HCT116 (cell line): ENCODE data around the gene RNF212. TPM values are rescaled to one million over a fixed set of nuclear protein-coding genes. Genes with fewer than 3 reads are reported as not detected.

Source experiments
- ATAC-seq: fragments of 200-7000 bp; cut with Tn5 transposase; 2 replicates; pipeline ENCODE4 v1.9.1; 2020; ENCODE audit warnings: mild to moderate bottlenecking, moderate library complexity
- BruUV-seq: library from RNA; stranded (reverse); fragments of 400-500 nt; replicated peaks from 2 replicates; lab custom pipeline; 2021; lab: Mats Ljungman, UMichigan
- CTCF ChIA-PET: fragments of 300-600 bp; sonication (Branson Sonifier 250); formaldehyde crosslinking; loops from one replicate; lab custom pipeline; 2021; ENCODE audit warnings: antibody characterized with exemption; lab: Charles Lee
- POLR2A ChIA-PET: fragments of 300-600, 350-600 bp; sonication (Branson Sonifier 250); formaldehyde crosslinking; loops from one replicate; lab custom pipeline; 2021; ENCODE audit warnings: antibody characterized with exemption; lab: Charles Lee
- RAD21 ChIA-PET, 2 experiments: fragments of 300-600 bp; sonication (Branson Sonifier 250); formaldehyde crosslinking; loops; one replicate each; lab custom pipeline; 2023; ENCODE audit warnings: low total read pairs in 2 of 2; ENCODE audit not compliant: uncharacterized antibody in 2 of 2, unreplicated experiment in 2 of 2, low non-redundant PET in 1 of 2; lab: Charles Lee
- DNase-seq: peaks from one replicate; pipeline ENCODE4 v3.0.0-alpha.2; 2010; ENCODE audit warnings: low read depth, low spot score
- H2AFZ ChIP-seq: fragments of 200-600 bp; shearing (Covaris generic), sonication (generic); 2 replicates; pipeline ENCODE4 v1.6.1; 2017; ENCODE audit warnings: low read depth, mixed run types, mixed read lengths, antibody characterized with exemption, low read length; ENCODE audit not compliant: poor library complexity, severe bottlenecking
- H3K27ac ChIP-seq: 2 replicates; pipeline ENCODE4 v1.5.1; 2012; ENCODE audit warnings: low read depth, low read length
- H3K27me3 ChIP-seq: fragments of 200-600 bp; sonication (generic); 2 replicates; pipeline ENCODE4 v1.6.1; 2016; ENCODE audit warnings: mixed run types, low read length, mixed read lengths; ENCODE audit not compliant: insufficient read depth
- H3K36me3 ChIP-seq, 2 experiments: fragments of 200-500 bp in 1 of 2; fragments of 200-600 bp in 1 of 2; sonication (Bioruptor generic) in 1 of 2; sonication (generic) in 1 of 2; 2 replicates each; pipeline versions ENCODE4 v1.5.1 to v1.6.1; 2014 to 2016; ENCODE audit warnings: low read length in 2 of 2, inconsistent platforms in 1 of 2, mixed read lengths in 1 of 2, mixed run types in 1 of 2; ENCODE audit not compliant: insufficient read depth in 2 of 2, control insufficient read depth in 1 of 2
- H3K4me1 ChIP-seq, 2 experiments: fragments of 200-600 bp in 1 of 2; sonication (generic) in 1 of 2; 2 replicates each; pipeline versions ENCODE4 v1.5.1 to v1.6.1; 2012 to 2017; ENCODE audit warnings: low read length in 2 of 2, inconsistent platforms in 1 of 2, mild to moderate bottlenecking in 1 of 2, mixed read lengths in 1 of 2, mixed run types in 1 of 2, moderate library complexity in 1 of 2; ENCODE audit not compliant: insufficient read depth in 2 of 2, control insufficient read depth in 1 of 2
- H3K4me2 ChIP-seq: fragments of 200-600 bp; sonication (generic); 2 replicates; pipeline ENCODE4 v1.6.1; 2017; ENCODE audit warnings: mixed run types, low read length, mixed read lengths
- H3K4me3 ChIP-seq, 2 experiments: fragments of 200-600 bp in 1 of 2; sonication (generic) in 1 of 2; replicated peaks in 1 of 2; 2 replicates each; pipeline ENCODE4 v1.5.1; 2011 to 2016; ENCODE audit warnings: low read length in 2 of 2, control low read depth in 1 of 2, low read depth in 1 of 2, mild to moderate bottlenecking in 1 of 2, mixed read lengths in 1 of 2, mixed run types in 1 of 2
- H3K79me2 ChIP-seq: fragments of 200-600 bp; sonication (generic); 2 replicates; pipeline ENCODE4 v1.6.1; 2017; ENCODE audit warnings: mild to moderate bottlenecking, mixed run types, low read length, moderate library complexity, mixed read lengths; ENCODE audit not compliant: insufficient read depth
- H3K9ac ChIP-seq: fragments of 200-600 bp; sonication (generic); 2 replicates; pipeline ENCODE4 v1.6.1; 2016; ENCODE audit warnings: low read length, mixed read lengths
- H3K9me2 ChIP-seq: fragments of 200-600 bp; sonication (generic), shearing (Covaris generic); 2 replicates; pipeline ENCODE4 v1.6.1; 2017; ENCODE audit warnings: mixed run types, mild to moderate bottlenecking, moderate library complexity; ENCODE audit not compliant: insufficient read depth
- H3K9me3 ChIP-seq, 2 experiments: fragments of 200-500 bp in 1 of 2; fragments of 200-600 bp in 1 of 2; sonication (Bioruptor generic) in 1 of 2; sonication (generic) in 1 of 2; 2 replicates each; pipeline ENCODE4 v1.6.1; 2014 to 2017; ENCODE audit warnings: low read length in 2 of 2, mixed read lengths in 2 of 2, inconsistent platforms in 1 of 2, low read depth in 1 of 2, mild to moderate bottlenecking in 1 of 2, mixed run types in 1 of 2, moderate library complexity in 1 of 2; ENCODE audit not compliant: control insufficient read depth in 1 of 2, insufficient read depth in 1 of 2
- H4K20me1 ChIP-seq: fragments of 200-600 bp; sonication (generic), shearing (Covaris generic); 2 replicates; pipeline ENCODE4 v1.6.1; 2017; ENCODE audit warnings: mixed run types, mild to moderate bottlenecking, moderate library complexity; ENCODE audit not compliant: insufficient read depth
- CEBPB ChIP-seq: IDR thresholded peaks from 2 replicates; pipeline ENCODE4 v1.6.1; 2012; ENCODE audit warnings: low read depth
- EGR1 ChIP-seq: IDR thresholded peaks from 2 replicates; pipeline ENCODE4 v1.6.1; 2012; ENCODE audit warnings: low read depth
- EZH2 ChIP-seq: fragments of 200-600 bp; sonication (generic); IDR thresholded peaks from 2 replicates; pipeline ENCODE4 v1.6.1; 2017; ENCODE audit warnings: antibody characterized with exemption, mixed run types
- JUND ChIP-seq: IDR thresholded peaks from 2 replicates; pipeline ENCODE4 v1.6.1; 2012
- POLR2AphosphoS5 ChIP-seq: IDR thresholded peaks from 2 replicates; pipeline ENCODE4 v1.6.1; 2011; ENCODE audit warnings: mild to moderate bottlenecking, low read depth, low read length, moderate library complexity
- RAD21 ChIP-seq: IDR thresholded peaks from 2 replicates; pipeline ENCODE4 v1.6.1; 2012; ENCODE audit warnings: low read depth, mild to moderate bottlenecking
- SIN3A ChIP-seq: IDR thresholded peaks from 2 replicates; pipeline ENCODE4 v1.6.1; 2012; ENCODE audit warnings: low read depth
- SRF ChIP-seq: IDR thresholded peaks from 2 replicates; pipeline ENCODE4 v1.6.1; 2012; ENCODE audit warnings: low read depth
- TCF7L2 ChIP-seq: IDR thresholded peaks from 2 replicates; pipeline ENCODE4 v1.7.0; 2011; ENCODE audit warnings: borderline replicate concordance, inconsistent platforms; ENCODE audit not compliant: insufficient read depth, insufficient read length; ENCODE audit errors: extremely low read depth
- YY1 ChIP-seq: IDR thresholded peaks from 2 replicates; pipeline ENCODE4 v1.6.1; 2011; ENCODE audit warnings: low read length, low read depth, moderate library complexity, mild to moderate bottlenecking; ENCODE audit not compliant: insufficient replicate concordance; ENCODE audit errors: extremely low read depth
- ZFX ChIP-seq: fragments of 450-650 bp; IDR thresholded peaks from 2 replicates; pipeline ENCODE4 v1.6.1; 2017
- ZNF274 ChIP-seq: fragments of 200-500 bp; sonication (Bioruptor generic); IDR thresholded peaks from 2 replicates; pipeline ENCODE4 v1.6.1; 2014; ENCODE audit warnings: mild to moderate bottlenecking, low read depth, low read length, inconsistent platforms
- intact Hi-C: fragments of 100-400 bp; cut with micrococcal nuclease; formaldehyde crosslinking; loops from 2 replicates; pipeline ENCODE4 v1.10.0; 2022
- total RNA-seq: library from RNA; stranded (reverse); gene quantifications from one replicate; pipeline ENCODE4 v1.2.1, GENCODE V29; 2021; ENCODE audit not compliant: unreplicated experiment
- TF ChIP-seq, protein P1 (sequence below): IDR thresholded peaks from 2 replicates; pipeline ENCODE4 v1.6.1; 2012
- TF ChIP-seq, protein P2 (sequence below): IDR thresholded peaks from 2 replicates; pipeline ENCODE4 v1.6.1; 2012
- TF ChIP-seq, protein P3 (sequence below), 3 experiments: fragments of 200-600 bp in 1 of 3; sonication (generic) in 1 of 3; IDR thresholded peaks in 2 of 3; conservative IDR thresholded peaks in 1 of 3; 2 replicates each; pipeline ENCODE4 v1.5.1; 2012 to 2017; ENCODE audit warnings: low read depth in 2 of 3, low read length in 2 of 3, antibody characterized with exemption in 1 of 3, borderline replicate concordance in 1 of 3, control low read depth in 1 of 3, mild to moderate bottlenecking in 1 of 3, mixed read lengths in 1 of 3, mixed run types in 1 of 3, moderate library complexity in 1 of 3; ENCODE audit not compliant: insufficient read depth in 1 of 3

Gene RNF212
- total RNA-seq, 1 experiment from 2014 or later: not detected

DNA sequence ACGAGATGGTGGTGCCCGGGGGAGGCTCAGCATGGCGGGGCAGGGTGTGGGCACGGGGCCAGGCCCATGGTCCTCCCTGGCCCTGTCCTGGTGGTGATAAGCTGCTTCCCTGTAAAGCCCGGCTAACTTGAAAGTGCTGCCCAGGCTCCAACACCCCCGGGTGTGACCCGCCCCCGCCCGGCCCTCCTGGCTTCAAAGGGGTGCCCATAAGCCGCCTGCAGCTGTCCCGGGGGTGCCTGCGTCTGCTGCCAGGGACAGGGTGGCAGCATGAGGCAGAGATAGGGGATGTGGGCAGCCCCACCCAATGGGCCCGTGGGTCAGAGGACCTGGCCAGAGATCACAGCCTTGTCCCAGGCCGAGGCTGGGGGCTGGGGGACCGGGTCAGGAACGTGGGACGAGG, 83.8 kb downstream of the RNF212 start:
- intact Hi-C loops: no loop called here
- DNase-seq: no peak
- Histone ChIP-seq H3K27ac (no peak overlapping the region), H3K9me3 (no peaks in the 10 kb centered on the region), H3K4me3 (no peak overlapping the region), H4K20me1 (no peaks in the 10 kb centered on the region), H3K79me2 (no peaks in the 10 kb centered on the region), H3K9me2 (no peaks in the 10 kb centered on the region), H3K36me3 (peaks cover 8 to 11% of the 10 kb centered on the region in 2 experiments; a peak in 3 of 4 replicates), H3K4me2 (no peak overlapping the region), H3K9ac (no peak overlapping the region; the same call in 1 of the 2 replicates), H2AFZ (no peak overlapping the region), H3K4me1 (peaks cover 14 to 34% of the 10 kb centered on the region in 2 experiments; a peak in 3 of 4 replicates), H3K27me3 (no peaks in the 10 kb centered on the region)
- ChIA-PET RAD21 (no interaction called here), POLR2A (no interaction called here), CTCF (no interaction called here)
- BruUV-seq: no TSS peak
- TF ChIP-seq EGR1 (no peak), ZNF274 (no peak), RAD21 (no peak), SRF (no peak), YY1 (no peak), EZH2 (no peak), ZFX (no peak), CEBPB (no peak), TCF7L2 (no peak), POLR2AphosphoS5 (no peak), JUND (no peak), SIN3A (no peak)
- TF ChIP-seq, protein P1, sequence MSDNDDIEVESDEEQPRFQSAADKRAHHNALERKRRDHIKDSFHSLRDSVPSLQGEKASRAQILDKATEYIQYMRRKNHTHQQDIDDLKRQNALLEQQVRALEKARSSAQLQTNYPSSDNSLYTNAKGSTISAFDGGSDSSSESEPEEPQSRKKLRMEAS: no peak
- TF ChIP-seq, protein P2, sequence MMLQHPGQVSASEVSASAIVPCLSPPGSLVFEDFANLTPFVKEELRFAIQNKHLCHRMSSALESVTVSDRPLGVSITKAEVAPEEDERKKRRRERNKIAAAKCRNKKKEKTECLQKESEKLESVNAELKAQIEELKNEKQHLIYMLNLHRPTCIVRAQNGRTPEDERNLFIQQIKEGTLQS: no peak
- TF ChIP-seq, protein P3, sequence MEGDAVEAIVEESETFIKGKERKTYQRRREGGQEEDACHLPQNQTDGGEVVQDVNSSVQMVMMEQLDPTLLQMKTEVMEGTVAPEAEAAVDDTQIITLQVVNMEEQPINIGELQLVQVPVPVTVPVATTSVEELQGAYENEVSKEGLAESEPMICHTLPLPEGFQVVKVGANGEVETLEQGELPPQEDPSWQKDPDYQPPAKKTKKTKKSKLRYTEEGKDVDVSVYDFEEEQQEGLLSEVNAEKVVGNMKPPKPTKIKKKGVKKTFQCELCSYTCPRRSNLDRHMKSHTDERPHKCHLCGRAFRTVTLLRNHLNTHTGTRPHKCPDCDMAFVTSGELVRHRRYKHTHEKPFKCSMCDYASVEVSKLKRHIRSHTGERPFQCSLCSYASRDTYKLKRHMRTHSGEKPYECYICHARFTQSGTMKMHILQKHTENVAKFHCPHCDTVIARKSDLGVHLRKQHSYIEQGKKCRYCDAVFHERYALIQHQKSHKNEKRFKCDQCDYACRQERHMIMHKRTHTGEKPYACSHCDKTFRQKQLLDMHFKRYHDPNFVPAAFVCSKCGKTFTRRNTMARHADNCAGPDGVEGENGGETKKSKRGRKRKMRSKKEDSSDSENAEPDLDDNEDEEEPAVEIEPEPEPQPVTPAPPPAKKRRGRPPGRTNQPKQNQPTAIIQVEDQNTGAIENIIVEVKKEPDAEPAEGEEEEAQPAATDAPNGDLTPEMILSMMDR (IDR thresholded peaks at IDR 0.05 in 2 of 3, conservative IDR thresholded peaks at IDR 0.05 in 1 of 3; ENCODE audit: borderline replicate concordance in 1 of 3, insufficient read depth in 1 of 3, low read depth in 2 of 3, low read length in 2 of 3): no peak
- no peak; the same call in 1 of the 2 replicates for ATAC-seq
